GM12865 (cell line): ENCODE data around the gene ERC1.

ENCODE experiments used
- DNase-seq: peaks from one replicate; pipeline ENCODE4 v3.0.0; 2010; ENCODE audit warnings: low read depth
- H3K4me3 ChIP-seq: 2 replicates; pipeline ENCODE4 v1.5.1; 2011; ENCODE audit warnings: mild to moderate bottlenecking, low read depth, low read length, control low read depth
- CTCF ChIP-seq: IDR thresholded peaks from 2 replicates; pipeline ENCODE4 v1.5.1; 2011; ENCODE audit warnings: low read length, control low read depth, low read depth, inconsistent platforms; ENCODE audit not compliant: insufficient read depth; ENCODE audit errors: missing control alignments

Gene ERC1

DNA sequence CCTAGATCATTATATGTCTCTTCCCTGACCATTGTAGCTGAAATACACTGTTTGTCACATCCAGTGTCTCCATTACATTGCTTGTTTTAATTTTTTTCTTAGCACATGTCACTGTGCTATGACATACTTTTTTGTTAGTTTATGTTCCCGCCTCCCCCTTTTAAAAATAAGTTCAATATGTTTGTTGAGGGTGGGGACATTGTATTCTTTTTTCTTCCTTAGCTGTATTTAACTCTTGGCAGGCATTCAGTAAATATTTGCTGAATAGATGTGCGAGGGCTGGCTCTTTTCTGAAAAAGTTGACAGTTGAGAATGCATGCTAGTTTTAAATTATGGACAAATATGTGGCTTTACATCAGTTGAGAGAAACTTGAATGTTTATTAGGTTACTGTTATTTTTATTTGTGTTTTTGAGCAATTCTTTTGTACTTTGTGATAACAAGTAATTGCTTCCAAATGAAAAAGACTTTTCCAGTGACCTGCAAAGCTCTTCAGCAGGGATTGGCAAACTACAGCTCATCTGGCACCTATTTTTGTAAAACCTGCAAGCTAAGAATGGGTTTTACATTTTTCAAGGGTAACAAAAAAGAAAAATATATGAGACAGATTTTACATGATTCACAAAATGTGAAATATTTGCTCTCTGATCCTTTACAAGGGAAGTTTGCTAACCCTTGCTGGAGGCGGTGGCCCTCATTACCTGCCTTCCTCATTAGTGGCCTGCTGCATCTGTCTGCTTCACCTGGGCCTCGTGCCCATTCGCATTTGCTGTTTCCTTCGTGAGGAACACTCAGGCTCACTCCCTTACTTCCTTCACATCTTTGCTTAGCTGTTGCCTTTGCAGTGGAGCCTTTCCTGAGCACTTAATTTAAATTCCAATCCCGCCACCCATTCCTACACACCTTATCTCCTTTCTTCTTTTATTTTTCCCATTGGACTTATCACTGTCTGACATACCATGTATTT, 229.4 kb downstream of the ERC1 start:
- no peak overlapping the region for H3K4me3 ChIP-seq
- no peak for DNase-seq
- no peak for TF ChIP-seq CTCF

GRCh38 chr12:1222858-1223639, 232.0 kb downstream of the ERC1 start:
- DNase-seq: no peak
- TF ChIP-seq CTCF: no peak
- no peak overlapping the region for H3K4me3 ChIP-seq

DNA sequence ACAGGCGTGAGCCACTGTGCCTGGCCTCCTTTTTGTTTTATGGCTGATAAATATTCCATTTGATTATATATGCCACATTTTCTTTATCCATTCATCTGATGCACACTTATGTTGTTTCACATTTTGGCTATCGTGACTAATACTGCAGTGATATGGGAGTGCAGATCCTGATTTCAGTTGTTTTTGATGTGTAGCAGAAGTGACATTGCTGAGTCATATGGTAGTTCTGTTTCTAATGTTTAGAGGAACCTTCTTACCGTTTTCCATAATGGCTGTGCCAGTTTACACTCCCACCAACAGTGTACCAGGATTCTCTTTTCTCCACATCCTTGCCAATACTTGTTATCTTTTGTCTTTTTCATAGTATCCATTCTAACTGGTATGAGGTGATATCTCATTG, 235.9 kb downstream of the ERC1 start:
- no peak for TF ChIP-seq CTCF
- peak; percentile 30 for DNase-seq
- no peak overlapping the region for H3K4me3 ChIP-seq

DNA sequence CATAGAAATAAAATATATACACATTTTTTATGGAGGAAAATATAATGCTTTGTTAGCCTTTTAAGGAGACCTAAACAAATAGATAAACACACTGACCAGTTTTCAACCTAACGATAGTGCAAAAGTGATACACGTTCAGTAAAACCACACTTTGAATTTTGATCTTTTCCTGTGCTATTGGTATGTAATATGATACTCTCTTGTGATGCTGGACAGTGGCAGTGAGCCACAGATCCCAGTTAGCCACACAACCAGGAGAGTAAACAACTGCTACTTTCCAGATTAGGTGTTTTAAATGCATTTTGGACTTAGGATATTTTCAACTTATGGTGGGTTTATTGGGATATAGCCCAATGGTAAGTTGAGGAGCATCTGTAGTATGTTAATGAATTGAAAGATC, 243.1 kb downstream of the ERC1 start:
- H3K4me3 ChIP-seq: no peak overlapping the region
- DNase-seq: no peak
- no peak for TF ChIP-seq CTCF

- no peak overlapping the region for H3K4me3 ChIP-seq
- no peak for TF ChIP-seq CTCF
- no peak for DNase-seq
These were observed 255.6 kb downstream of the ERC1 start for GRCh38 chr12:1246637-1247036.

GRCh38 chr12:1250641-1251040, 259.6 kb downstream of the ERC1 start:
- no peak overlapping the region for H3K4me3 ChIP-seq
- TF ChIP-seq CTCF: no peak
- DNase-seq: no peak
